ENCODE measurements around the gene NAGPA.

Gene NAGPA

GRCh38 chr16:4988647-4989046, 45.1 kb downstream of the NAGPA start:
- H2BK120ac ChIP-seq (ENCODE audit: low read depth, low read length): no peak overlapping the region
- no peak for DNase-seq
- no peaks in the 10 kb centered on the region for H3K4me1 ChIP-seq (ENCODE audit: control insufficient read depth, low read depth, low read length)
- no peak overlapping the region for H3K56ac ChIP-seq (ENCODE audit: low read length)
- no peak overlapping the region for H3K18ac ChIP-seq (ENCODE audit: low read length)
- no peak overlapping the region for H2BK15ac ChIP-seq (replicated peaks; ENCODE audit: low read depth)
- H3K36me3 ChIP-seq (ENCODE audit: control insufficient read depth, insufficient read depth, low read length): no peaks in the 10 kb centered on the region
- no peak overlapping the region for H3K4me3 ChIP-seq (ENCODE audit: low read length)
- WGBS (ENCODE audit: extremely low coverage, insufficient coverage, low lambda C conversion rate): no CpG with 5 or more reads among the region's 5 CpGs
- H4K5ac ChIP-seq (ENCODE audit: low read length): no peak overlapping the region
- H4K8ac ChIP-seq (ENCODE audit: low read depth, low read length): no peak overlapping the region
- no peaks in the 10 kb centered on the region for H3K79me2 ChIP-seq (ENCODE audit: control insufficient read depth, insufficient read depth, low read length)
- H3K9ac ChIP-seq (ENCODE audit: low read length): no peak overlapping the region
- H3K79me1 ChIP-seq (ENCODE audit: low read length): no peaks in the 10 kb centered on the region
- no peak overlapping the region for H3K4ac ChIP-seq (ENCODE audit: low read depth, low read length)
- H2BK5ac ChIP-seq (ENCODE audit: low read length): no peak overlapping the region
- H3K27me3 ChIP-seq (ENCODE audit: insufficient read depth, low read length, poor library complexity): peaks cover 6% of the 10 kb centered on the region
- no peak overlapping the region for H3K4me2 ChIP-seq (ENCODE audit: low read length)
- H3K27ac ChIP-seq (ENCODE audit: low read depth, low read length): no peak overlapping the region
- H2AK5ac ChIP-seq (ENCODE audit: low read length): no peak overlapping the region
- H3K23ac ChIP-seq (ENCODE audit: low read length): no peak overlapping the region

GRCh38 chr16:4987580-4988374, 46.0 kb downstream of the NAGPA start:
- Histone ChIP-seq H4K5ac (ENCODE audit: low read length) (no peak overlapping the region), H3K36me3 (ENCODE audit: control insufficient read depth, insufficient read depth, low read length) (no peaks in the 10 kb centered on the region), H3K27ac (ENCODE audit: low read depth, low read length) (no peak overlapping the region), H2BK120ac (ENCODE audit: low read depth, low read length) (no peak overlapping the region), H3K4ac (ENCODE audit: low read depth, low read length) (no peak overlapping the region), H3K4me3 (ENCODE audit: low read length) (no peak overlapping the region), H2BK15ac (replicated peaks; ENCODE audit: low read depth) (no peak overlapping the region), H3K9ac (ENCODE audit: low read length) (no peak overlapping the region), H3K4me2 (ENCODE audit: low read length) (peak overlapping the region; percentile 20), H3K23ac (ENCODE audit: low read length) (no peak overlapping the region), H2BK5ac (ENCODE audit: low read length) (no peak overlapping the region), H3K56ac (ENCODE audit: low read length) (peak overlapping the region; percentile 70), H3K27me3 (ENCODE audit: insufficient read depth, low read length, poor library complexity) (peaks cover 6% of the 10 kb centered on the region), H3K79me2 (ENCODE audit: control insufficient read depth, insufficient read depth, low read length) (no peaks in the 10 kb centered on the region), H3K79me1 (ENCODE audit: low read length) (no peaks in the 10 kb centered on the region), H3K18ac (ENCODE audit: low read length) (no peak overlapping the region), H3K4me1 (ENCODE audit: control insufficient read depth, low read depth, low read length) (no peaks in the 10 kb centered on the region), H4K8ac (ENCODE audit: low read depth, low read length) (no peak overlapping the region), H2AK5ac (ENCODE audit: low read length) (no peak overlapping the region)
- WGBS (ENCODE audit: extremely low coverage, insufficient coverage, low lambda C conversion rate): no CpG with 5 or more reads among the region's 60 CpGs
- DNase-seq: peak; percentile 16

GRCh38 chr16:4987250-4987579, 46.5 kb downstream of the NAGPA start:
- Histone ChIP-seq H3K79me1 (ENCODE audit: low read length) (no peaks in the 10 kb centered on the region), H3K4ac (ENCODE audit: low read depth, low read length) (no peak overlapping the region), H2AK5ac (ENCODE audit: low read length) (no peak overlapping the region), H2BK5ac (ENCODE audit: low read length) (no peak overlapping the region), H3K27ac (ENCODE audit: low read depth, low read length) (no peak overlapping the region), H3K4me2 (ENCODE audit: low read length) (peak overlapping the region; percentile 20), H2BK15ac (replicated peaks; ENCODE audit: low read depth) (no peak overlapping the region), H4K5ac (ENCODE audit: low read length) (no peak overlapping the region), H2BK120ac (ENCODE audit: low read depth, low read length) (no peak overlapping the region), H3K23ac (ENCODE audit: low read length) (no peak overlapping the region), H3K9ac (ENCODE audit: low read length) (no peak overlapping the region), H3K4me3 (ENCODE audit: low read length) (no peak overlapping the region), H3K4me1 (ENCODE audit: control insufficient read depth, low read depth, low read length) (no peaks in the 10 kb centered on the region), H4K8ac (ENCODE audit: low read depth, low read length) (no peak overlapping the region), H3K18ac (ENCODE audit: low read length) (no peak overlapping the region), H3K56ac (ENCODE audit: low read length) (peak overlapping the region; percentile 70), H3K27me3 (ENCODE audit: insufficient read depth, low read length, poor library complexity) (peaks cover 6% of the 10 kb centered on the region), H3K36me3 (ENCODE audit: control insufficient read depth, insufficient read depth, low read length) (no peaks in the 10 kb centered on the region), H3K79me2 (ENCODE audit: control insufficient read depth, insufficient read depth, low read length) (no peaks in the 10 kb centered on the region)
- no peak for DNase-seq
- WGBS (ENCODE audit: extremely low coverage, insufficient coverage, low lambda C conversion rate): no CpG with 5 or more reads among the region's 10 CpGs

- Histone ChIP-seq H3K79me1 (ENCODE audit: low read length) (no peaks in the 10 kb centered on the region), H3K27me3 (ENCODE audit: insufficient read depth, low read length, poor library complexity) (peaks cover 6% of the 10 kb centered on the region), H3K79me2 (ENCODE audit: control insufficient read depth, insufficient read depth, low read length) (no peaks in the 10 kb centered on the region), H2BK5ac (ENCODE audit: low read length) (no peak overlapping the region), H4K5ac (ENCODE audit: low read length) (no peak overlapping the region), H3K4me3 (ENCODE audit: low read length) (no peak overlapping the region), H3K4me2 (ENCODE audit: low read length) (no peak overlapping the region), H4K8ac (ENCODE audit: low read depth, low read length) (no peak overlapping the region), H3K18ac (ENCODE audit: low read length) (no peak overlapping the region), H3K4me1 (ENCODE audit: control insufficient read depth, low read depth, low read length) (no peaks in the 10 kb centered on the region), H3K27ac (ENCODE audit: low read depth, low read length) (no peak overlapping the region), H3K4ac (ENCODE audit: low read depth, low read length) (no peak overlapping the region), H2BK15ac (replicated peaks; ENCODE audit: low read depth) (no peak overlapping the region), H2BK120ac (ENCODE audit: low read depth, low read length) (no peak overlapping the region), H3K56ac (ENCODE audit: low read length) (no peak overlapping the region), H2AK5ac (ENCODE audit: low read length) (no peak overlapping the region), H3K36me3 (ENCODE audit: control insufficient read depth, insufficient read depth, low read length) (no peaks in the 10 kb centered on the region), H3K23ac (ENCODE audit: low read length) (no peak overlapping the region), H3K9ac (ENCODE audit: low read length) (no peak overlapping the region)
- no peak for DNase-seq
- no CpG with 5 or more reads among the region's 5 CpGs for WGBS (ENCODE audit: extremely low coverage, insufficient coverage, low lambda C conversion rate)
Observed at GRCh38 chr16:4984174-4984990, 49.4 kb downstream of the NAGPA start.

GRCh38 chr16:4982056-4982867, 51.5 kb downstream of the NAGPA start:
- no peak overlapping the region for H2AK5ac ChIP-seq (ENCODE audit: low read length)
- H3K27me3 ChIP-seq (ENCODE audit: insufficient read depth, low read length, poor library complexity): peaks cover 4% of the 10 kb centered on the region
- H3K27ac ChIP-seq (ENCODE audit: low read depth, low read length): no peak overlapping the region
- no peak overlapping the region for H2BK5ac ChIP-seq (ENCODE audit: low read length)
- no peak overlapping the region for H3K4me3 ChIP-seq (ENCODE audit: low read length)
- H2BK120ac ChIP-seq (ENCODE audit: low read depth, low read length): no peak overlapping the region
- no peaks in the 10 kb centered on the region for H3K36me3 ChIP-seq (ENCODE audit: control insufficient read depth, insufficient read depth, low read length)
- H3K23ac ChIP-seq (ENCODE audit: low read length): no peak overlapping the region
- H3K4ac ChIP-seq (ENCODE audit: low read depth, low read length): no peak overlapping the region
- DNase-seq: no peak
- no peaks in the 10 kb centered on the region for H3K4me1 ChIP-seq (ENCODE audit: control insufficient read depth, low read depth, low read length)
- H3K56ac ChIP-seq (ENCODE audit: low read length): no peak overlapping the region
- no peak overlapping the region for H3K9ac ChIP-seq (ENCODE audit: low read length)
- H3K18ac ChIP-seq (ENCODE audit: low read length): no peak overlapping the region
- no peaks in the 10 kb centered on the region for H3K79me2 ChIP-seq (ENCODE audit: control insufficient read depth, insufficient read depth, low read length)
- no peak overlapping the region for H2BK15ac ChIP-seq (replicated peaks; ENCODE audit: low read depth)
- H4K8ac ChIP-seq (ENCODE audit: low read depth, low read length): no peak overlapping the region
- no CpG with 5 or more reads among the region's 20 CpGs for WGBS (ENCODE audit: extremely low coverage, insufficient coverage, low lambda C conversion rate)
- no peaks in the 10 kb centered on the region for H3K79me1 ChIP-seq (ENCODE audit: low read length)
- no peak overlapping the region for H3K4me2 ChIP-seq (ENCODE audit: low read length)
- no peak overlapping the region for H4K5ac ChIP-seq (ENCODE audit: low read length)
